Neural progenitor cell (in vitro differentiated cells): ENCODE measurements around the gene PHETA1. TPM values are rescaled to one million over a fixed set of nuclear protein-coding genes. Genes with fewer than 3 reads are reported as not detected.
A peak's percentile ranks its signal among the peaks of the same experiment; 100 is the strongest.

Source experiments
- DNase-seq: peaks from one replicate; pipeline ENCODE4 v3.0.0-alpha.2; 2016; ENCODE audit warnings: low spot score
- H2AFZ ChIP-seq: fragments of 200-600 bp; sonication (generic); replicated peaks from 2 replicates; pipeline ENCODE4 v1.6.1; 2016; ENCODE audit warnings: antibody characterized with exemption
- H3F3A ChIP-seq: fragments of 200-600 bp; sonication (generic); 2 replicates; pipeline ENCODE4 v1.6.1; 2016; ENCODE audit warnings: antibody characterized with exemption, low read depth
- H3K27ac ChIP-seq: fragments of 200-600 bp; sonication (generic); 2 replicates; pipeline ENCODE4 v1.5.1; 2016; ENCODE audit warnings: mild to moderate bottlenecking
- H3K27me3 ChIP-seq: fragments of 200-600 bp; sonication (generic); 2 replicates; pipeline ENCODE4 v1.6.1; 2016; ENCODE audit warnings: mild to moderate bottlenecking, moderate library complexity
- H3K36me3 ChIP-seq: fragments of 200-600 bp; sonication (generic); 2 replicates; pipeline ENCODE4 v1.5.1; 2016
- H3K4me1 ChIP-seq: fragments of 200-600 bp; sonication (generic); 2 replicates; pipeline ENCODE4 v1.6.1; 2016; ENCODE audit warnings: mixed run types
- H3K4me2 ChIP-seq: fragments of 200-600 bp; sonication (generic); 2 replicates; pipeline ENCODE4 v1.6.1; 2016
- H3K4me3 ChIP-seq: fragments of 200-600 bp; sonication (generic); 2 replicates; pipeline ENCODE4 v1.5.1; 2016
- H3K79me2 ChIP-seq: fragments of 200-600 bp; sonication (generic); 2 replicates; pipeline ENCODE4 v1.6.1; 2016; ENCODE audit warnings: low read depth
- H3K9ac ChIP-seq: fragments of 200-600 bp; sonication (generic); 2 replicates; pipeline ENCODE4 v1.6.1; 2016
- H3K9me3 ChIP-seq: fragments of 200-600 bp; sonication (generic); 2 replicates; pipeline ENCODE4 v1.5.1; 2016; ENCODE audit warnings: low read depth
- H4K20me1 ChIP-seq: fragments of 200-600 bp; sonication (generic); 2 replicates; pipeline ENCODE4 v1.6.1; 2016; ENCODE audit warnings: low read depth
- H3K27ac Mint-ChIP-seq: 3 replicates; pipeline ENCODE4 v1.8.0; 2021; ENCODE audit warnings: mixed read lengths
- H3K27me3 Mint-ChIP-seq: 2 replicates; pipeline ENCODE4 v1.8.0; 2022; ENCODE audit warnings: low read depth, mild to moderate bottlenecking, inconsistent platforms, moderate library complexity, mixed read lengths; ENCODE audit not compliant: insufficient read depth
- H3K36me3 Mint-ChIP-seq: 3 replicates; pipeline ENCODE4 v1.8.0; 2021; ENCODE audit warnings: mixed read lengths
- H3K4me1 Mint-ChIP-seq: 3 replicates; pipeline ENCODE4 v1.8.0; 2021; ENCODE audit warnings: mixed read lengths
- H3K4me3 Mint-ChIP-seq: 3 replicates; pipeline ENCODE4 v1.8.0; 2021; ENCODE audit warnings: mild to moderate bottlenecking, moderate library complexity, mixed read lengths
- H3K9me3 Mint-ChIP-seq: 3 replicates; pipeline ENCODE4 v1.8.0; 2020; ENCODE audit warnings: mixed read lengths
- CTCF ChIP-seq: fragments of 200-600 bp; sonication (generic); IDR thresholded peaks from 2 replicates; pipeline ENCODE4 v1.5.1; 2017; ENCODE audit warnings: antibody characterized with exemption, mild to moderate bottlenecking
- EZH2 ChIP-seq: fragments of 200-600 bp; sonication (generic); IDR thresholded peaks from 2 replicates; pipeline ENCODE4 v1.6.1; 2017; ENCODE audit warnings: antibody characterized with exemption, mild to moderate bottlenecking, moderate library complexity
- EZH2phosphoT487 ChIP-seq: fragments of 200-600 bp; sonication (generic); IDR thresholded peaks from 2 replicates; pipeline ENCODE4 v1.6.1; 2017; ENCODE audit warnings: antibody characterized with exemption
- total RNA-seq: library from RNA; depleted of rRNA; stranded (reverse); fragments of >200 nt; gene quantifications from 2 replicates; pipeline ENCODE4 v1.2.3, GENCODE V29; 2015; ENCODE audit warnings: low replicate concordance

PHETA1 gene
- total RNA-seq, 1 donor from 2014 or later: 1.5 TPM

- Histone ChIP-seq H3K4me2 (no peak overlapping the region), H3K36me3 (no peaks in the 10 kb centered on the region), H3K9me3 (no peaks in the 10 kb centered on the region), H4K20me1 (peaks cover 20% of the 10 kb centered on the region), H2AFZ (no peak overlapping the region), H3K4me1 (peaks cover 33% of the 10 kb centered on the region), H3K79me2 (peaks cover 11% of the 10 kb centered on the region), H3F3A (peaks cover 38% of the 10 kb centered on the region), H3K9ac (no peak overlapping the region), H3K4me3 (no peak overlapping the region), H3K27me3 (peaks cover 28% of the 10 kb centered on the region), H3K27ac (no peak overlapping the region)
- no peaks in the 10 kb centered on the region for H3K36me3 Mint-ChIP-seq
- H3K27me3 Mint-ChIP-seq: peaks cover 8% of the 10 kb centered on the region
- H3K27ac Mint-ChIP-seq: no peak overlapping the region
- peak overlapping the region; percentile 21 for H3K4me3 Mint-ChIP-seq
- H3K4me1 Mint-ChIP-seq: peaks cover 54% of the 10 kb centered on the region
- DNase-seq: no peak
- TF ChIP-seq CTCF (no peak), EZH2phosphoT487 (no peak), EZH2 (no peak)
- no peaks in the 10 kb centered on the region for H3K9me3 Mint-ChIP-seq
These were observed 39.9 kb upstream of the PHETA1 start for GRCh38 chr12:111408686-111409402.

- no peak for TF ChIP-seq CTCF
- no peak for TF ChIP-seq EZH2phosphoT487
- no peak for TF ChIP-seq EZH2
- Mint-ChIP-seq H3K9me3 (peaks cover 2% of the 10 kb centered on the region), H3K4me1 (peaks cover 50% of the 10 kb centered on the region), H3K27ac (no peak overlapping the region), H3K27me3 (peaks cover 8% of the 10 kb centered on the region), H3K36me3 (no peaks in the 10 kb centered on the region), H3K4me3 (peak overlapping the region; percentile 81)
- peaks cover 33% of the 10 kb centered on the region for H3K4me1 ChIP-seq
- H4K20me1 ChIP-seq: peaks cover 20% of the 10 kb centered on the region
- no peak overlapping the region for H3K9ac ChIP-seq
- H3F3A ChIP-seq: peaks cover 45% of the 10 kb centered on the region
- no peak overlapping the region for H3K27ac ChIP-seq
- no peak overlapping the region for H3K4me2 ChIP-seq
- H3K36me3 ChIP-seq: no peaks in the 10 kb centered on the region
- peaks cover 11% of the 10 kb centered on the region for H3K79me2 ChIP-seq
- DNase-seq: no peak
- H3K9me3 ChIP-seq: no peaks in the 10 kb centered on the region
- H2AFZ ChIP-seq: no peak overlapping the region
- H3K27me3 ChIP-seq: peaks cover 36% of the 10 kb centered on the region
- H3K4me3 ChIP-seq: no peak overlapping the region
These were observed 39.2 kb upstream of the PHETA1 start for GRCh38 chr12:111408116-111408440.

GRCh38 chr12:111407377-111408115 lies 38.7 kb upstream of the PHETA1 start:
- no peak overlapping the region for H3K27ac Mint-ChIP-seq
- Histone ChIP-seq H2AFZ (no peak overlapping the region), H3K27ac (no peak overlapping the region), H3K4me2 (peak overlapping the region; percentile 89), H3K4me1 (peaks cover 32% of the 10 kb centered on the region), H4K20me1 (peaks cover 20% of the 10 kb centered on the region), H3K36me3 (no peaks in the 10 kb centered on the region), H3K4me3 (peak overlapping the region; percentile 79), H3K27me3 (peaks cover 37% of the 10 kb centered on the region), H3K9me3 (no peaks in the 10 kb centered on the region), H3K9ac (no peak overlapping the region), H3K79me2 (peaks cover 11% of the 10 kb centered on the region), H3F3A (peaks cover 50% of the 10 kb centered on the region)
- peak overlapping the region; percentile 81 for H3K4me3 Mint-ChIP-seq
- peaks cover 2% of the 10 kb centered on the region for H3K9me3 Mint-ChIP-seq
- DNase-seq: peak; percentile 51
- no peaks in the 10 kb centered on the region for H3K36me3 Mint-ChIP-seq
- TF ChIP-seq EZH2: no peak
- no peak for TF ChIP-seq EZH2phosphoT487
- TF ChIP-seq CTCF: no peak
- H3K27me3 Mint-ChIP-seq: peaks cover 11% of the 10 kb centered on the region
- H3K4me1 Mint-ChIP-seq: peaks cover 48% of the 10 kb centered on the region
